GM23338 (cell line): ENCODE measurements around the gene NUMBL. TPM values are rescaled to one million over a fixed set of nuclear protein-coding genes. Genes with fewer than 3 reads are reported as not detected.

ENCODE experiments used
- ATAC-seq: fragments of 200-7000 bp; cut with Tn5 transposase; 3 replicates; pipeline ENCODE4 v1.9.1; 2020
- DNase-seq: peaks from one replicate; pipeline ENCODE4 v3.0.0-alpha.2; 2015; ENCODE audit warnings: low spot score
- H2AFZ ChIP-seq: fragments of 200-600 bp; sonication (generic); 2 replicates; pipeline ENCODE4 v1.8.0; 2016; ENCODE audit warnings: antibody characterized with exemption, mild to moderate bottlenecking, moderate library complexity
- H3F3A ChIP-seq: fragments of 200-600 bp; sonication (generic); replicated peaks from 2 replicates; pipeline ENCODE4 v1.8.0; 2017; ENCODE audit warnings: antibody characterized with exemption, mixed run types, low read depth
- H3K27ac ChIP-seq: fragments of 200-600 bp; sonication (generic); 2 replicates; pipeline ENCODE4 v1.6.1; 2016; ENCODE audit warnings: low read depth
- H3K27me3 ChIP-seq: fragments of 200-600 bp; sonication (generic); 2 replicates; pipeline ENCODE4 v1.8.0; 2016; ENCODE audit warnings: mild to moderate bottlenecking, mixed run types, moderate library complexity; ENCODE audit not compliant: insufficient read depth
- H3K36me3 ChIP-seq: fragments of 200-600 bp; sonication (generic); 2 replicates; pipeline ENCODE4 v1.8.0; 2016; ENCODE audit warnings: mild to moderate bottlenecking; ENCODE audit not compliant: insufficient read depth
- H3K4me1 ChIP-seq: fragments of 200-600 bp; sonication (generic); 2 replicates; pipeline ENCODE4 v1.8.0; 2016; ENCODE audit warnings: mild to moderate bottlenecking, moderate library complexity; ENCODE audit not compliant: insufficient read depth
- H3K4me2 ChIP-seq: fragments of 200-600 bp; sonication (generic); 2 replicates; pipeline ENCODE4 v1.7.1; 2017; ENCODE audit warnings: mixed run types
- H3K4me3 ChIP-seq: fragments of 200-600 bp; sonication (generic); 2 replicates; pipeline ENCODE4 v1.6.1; 2016; ENCODE audit warnings: mixed run types
- H3K79me2 ChIP-seq: fragments of 200-600 bp; sonication (generic); replicated peaks from 2 replicates; pipeline ENCODE4 v1.8.0; 2017; ENCODE audit warnings: mild to moderate bottlenecking; ENCODE audit not compliant: insufficient read depth
- H3K9me2 ChIP-seq: fragments of 200-600 bp; sonication (generic); 2 replicates; pipeline ENCODE4 v1.8.0; 2017; ENCODE audit not compliant: insufficient read depth
- H4K20me1 ChIP-seq: fragments of 200-600 bp; sonication (generic); replicated peaks from 2 replicates; pipeline ENCODE4 v1.8.0; 2017; ENCODE audit warnings: mild to moderate bottlenecking; ENCODE audit not compliant: insufficient read depth
- H3K27ac Mint-ChIP-seq: 2 replicates; pipeline ENCODE4 v1.8.0; 2020; ENCODE audit warnings: inconsistent platforms, mild to moderate bottlenecking, moderate library complexity, mixed read lengths
- H3K27me3 Mint-ChIP-seq: 3 replicates; pipeline ENCODE4 v1.8.0; 2022; ENCODE audit warnings: low read depth, mild to moderate bottlenecking, moderate library complexity, mixed read lengths, inconsistent platforms; ENCODE audit not compliant: insufficient read depth, poor library complexity
- H3K36me3 Mint-ChIP-seq: 3 replicates; pipeline ENCODE4 v1.8.0; 2021; ENCODE audit warnings: low read depth, mild to moderate bottlenecking, inconsistent platforms, moderate library complexity, mixed read lengths
- H3K4me1 Mint-ChIP-seq: 3 replicates; pipeline ENCODE4 v1.8.0; 2020; ENCODE audit warnings: mild to moderate bottlenecking, inconsistent platforms, mixed read lengths
- H3K4me3 Mint-ChIP-seq: 3 replicates; pipeline ENCODE4 v1.8.0; 2021; ENCODE audit warnings: moderate library complexity, mild to moderate bottlenecking, inconsistent platforms, mixed read lengths
- H3K9me3 Mint-ChIP-seq: 3 replicates; pipeline ENCODE4 v1.8.0; 2020; ENCODE audit warnings: moderate library complexity, mild to moderate bottlenecking, inconsistent platforms, mixed read lengths
- CREB1 ChIP-seq: fragments of 250-450 bp; sonication (Bioruptor Pico); IDR thresholded peaks from 2 replicates; pipeline ENCODE4 v1.5.0; 2020; ENCODE audit warnings: low read depth, mild to moderate bottlenecking, moderate library complexity
- CTCF ChIP-seq, 2 experiments: fragments of 200-600 bp in 1 of 2; sonication (generic) in 1 of 2; conservative IDR thresholded peaks; 2 replicates each; pipeline versions ENCODE4 v1.5.1 to v1.6.1; 2016 to 2017; ENCODE audit warnings: antibody characterized with exemption in 2 of 2, low read depth in 2 of 2, mild to moderate bottlenecking in 2 of 2, moderate library complexity in 1 of 2
- ETS1 ChIP-seq: IDR thresholded peaks from 2 replicates; pipeline ENCODE4 v1.6.1; 2016; ENCODE audit warnings: antibody characterized with exemption
- EZH2 ChIP-seq: fragments of 200-600 bp; sonication (generic); IDR thresholded peaks from one replicate; pipeline ENCODE4 v1.8.0; 2017; ENCODE audit warnings: antibody characterized with exemption, mild to moderate bottlenecking, low read depth; ENCODE audit not compliant: unreplicated experiment
- EZH2phosphoT487 ChIP-seq: fragments of 200-600 bp; sonication (generic); IDR thresholded peaks from one replicate; pipeline ENCODE4 v1.8.1; 2018; ENCODE audit warnings: antibody characterized with exemption; ENCODE audit not compliant: unreplicated experiment
- JUNB ChIP-seq: IDR thresholded peaks from one replicate; pipeline ENCODE4 v1.6.1; 2016; ENCODE audit warnings: antibody characterized with exemption; ENCODE audit not compliant: unreplicated experiment
- NANOG ChIP-seq: IDR thresholded peaks from 2 replicates; pipeline ENCODE4 v1.6.1; 2016; ENCODE audit warnings: antibody characterized with exemption, borderline replicate concordance
- POLR2AphosphoS5 ChIP-seq: IDR thresholded peaks from 2 replicates; pipeline ENCODE4 v1.6.1; 2016; ENCODE audit warnings: antibody characterized with exemption, low read depth
- REST ChIP-seq: IDR thresholded peaks from one replicate; pipeline ENCODE4 v1.6.1; 2018; ENCODE audit warnings: antibody characterized with exemption; ENCODE audit not compliant: unreplicated experiment
- STAT1 ChIP-seq: IDR thresholded peaks from one replicate; pipeline ENCODE4 v1.6.1; 2016; ENCODE audit warnings: antibody characterized with exemption; ENCODE audit not compliant: unreplicated experiment
- ZNF114 ChIP-seq: fragments of 250-450 bp; sonication (Bioruptor Pico); IDR thresholded peaks from 2 replicates; pipeline ENCODE4 v1.5.0; 2020; ENCODE audit warnings: mild to moderate bottlenecking, moderate library complexity
- ZNF331 ChIP-seq: fragments of 250-450 bp; sonication (Bioruptor Pico); IDR thresholded peaks from 2 replicates; pipeline ENCODE4 v1.5.0; 2020; ENCODE audit warnings: low read depth, mild to moderate bottlenecking, moderate library complexity
- polyA plus RNA-seq: library from polyadenylated mRNA; unstranded; fragments of >200 nt; fragmentation: Nextera tagmentation; extraction: Ambion mirVana; gene quantifications from 2 replicates; pipeline ENCODE4 v1.2.1, GENCODE V29; 2016
- total RNA-seq: library from RNA; depleted of rRNA; stranded (reverse); fragments of >200 nt; shearing (Covaris generic); gene quantifications from 2 replicates; pipeline ENCODE4 v1.2.3, GENCODE V29; 2014
- TF ChIP-seq, protein P1 (sequence below): fragments of 250-450 bp; sonication (Bioruptor Pico); IDR thresholded peaks from 2 replicates; pipeline ENCODE4 v1.5.0; 2020; ENCODE audit warnings: mild to moderate bottlenecking, moderate library complexity

NUMBL gene
- total and polyA plus RNA-seq, 2 experiments from 2014 or later: 8.5 to 28.5 TPM

DNA sequence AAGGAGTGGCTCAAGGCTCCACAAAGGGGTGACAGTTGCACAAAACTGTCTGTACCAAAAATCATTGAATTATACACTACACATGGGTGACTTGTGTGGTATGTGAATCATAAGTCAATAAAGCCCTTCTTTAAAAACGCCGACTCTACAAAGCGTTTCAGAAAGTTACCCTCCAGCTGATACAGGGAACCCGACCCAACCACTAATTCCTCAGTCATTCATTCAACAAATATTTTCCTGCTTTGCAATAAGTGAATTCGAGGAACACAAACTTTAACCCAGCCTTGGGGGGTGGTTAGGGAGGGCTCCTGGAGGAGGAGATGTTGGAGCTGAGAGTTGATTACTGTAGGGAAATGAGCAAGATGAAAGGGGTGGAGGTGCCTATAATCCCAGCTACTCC lies 57.2 kb downstream of the NUMBL start:
- Histone ChIP-seq H3K9me2 (no peaks in the 10 kb centered on the region), H3K27ac (no peak overlapping the region), H2AFZ (no peak overlapping the region), H3K27me3 (peaks cover 27% of the 10 kb centered on the region), H3K79me2 (no peaks in the 10 kb centered on the region), H4K20me1 (no peaks in the 10 kb centered on the region; the same call in 1 of the 2 replicates), H3K4me2 (no peak overlapping the region; the same call in 1 of the 2 replicates), H3F3A (0 out of 2 replicates have a peak, but pooled peaks cover 4% of the 10 kb centered on the region), H3K4me3 (no peak overlapping the region), H3K4me1 (peaks cover 31% of the 10 kb centered on the region), H3K36me3 (no peaks in the 10 kb centered on the region)
- Mint-ChIP-seq H3K36me3 (peaks cover 12% of the 10 kb centered on the region), H3K4me3 (no peak overlapping the region), H3K27ac (no peak overlapping the region), H3K4me1 (peaks cover 42% of the 10 kb centered on the region), H3K27me3 (peaks cover 39% of the 10 kb centered on the region), H3K9me3 (no peaks in the 10 kb centered on the region; the same call in 2 of the 3 replicates)
- ATAC-seq (no peak), DNase-seq (no peak)
- TF ChIP-seq NANOG (no peak), ETS1 (no peak), ZNF331 (CRISPR knock-in tag) (no peak), CTCF (conservative IDR thresholded peaks at IDR 0.05; ENCODE audit: low read depth in 2 of 2) (no peak), POLR2AphosphoS5 (no peak), REST (no peak), CREB1 (CRISPR knock-in tag) (no peak), JUNB (no peak), STAT1 (no peak), EZH2phosphoT487 (no peak), ZNF114 (CRISPR knock-in tag) (no peak), EZH2 (no peak)
- TF ChIP-seq, protein P1, sequence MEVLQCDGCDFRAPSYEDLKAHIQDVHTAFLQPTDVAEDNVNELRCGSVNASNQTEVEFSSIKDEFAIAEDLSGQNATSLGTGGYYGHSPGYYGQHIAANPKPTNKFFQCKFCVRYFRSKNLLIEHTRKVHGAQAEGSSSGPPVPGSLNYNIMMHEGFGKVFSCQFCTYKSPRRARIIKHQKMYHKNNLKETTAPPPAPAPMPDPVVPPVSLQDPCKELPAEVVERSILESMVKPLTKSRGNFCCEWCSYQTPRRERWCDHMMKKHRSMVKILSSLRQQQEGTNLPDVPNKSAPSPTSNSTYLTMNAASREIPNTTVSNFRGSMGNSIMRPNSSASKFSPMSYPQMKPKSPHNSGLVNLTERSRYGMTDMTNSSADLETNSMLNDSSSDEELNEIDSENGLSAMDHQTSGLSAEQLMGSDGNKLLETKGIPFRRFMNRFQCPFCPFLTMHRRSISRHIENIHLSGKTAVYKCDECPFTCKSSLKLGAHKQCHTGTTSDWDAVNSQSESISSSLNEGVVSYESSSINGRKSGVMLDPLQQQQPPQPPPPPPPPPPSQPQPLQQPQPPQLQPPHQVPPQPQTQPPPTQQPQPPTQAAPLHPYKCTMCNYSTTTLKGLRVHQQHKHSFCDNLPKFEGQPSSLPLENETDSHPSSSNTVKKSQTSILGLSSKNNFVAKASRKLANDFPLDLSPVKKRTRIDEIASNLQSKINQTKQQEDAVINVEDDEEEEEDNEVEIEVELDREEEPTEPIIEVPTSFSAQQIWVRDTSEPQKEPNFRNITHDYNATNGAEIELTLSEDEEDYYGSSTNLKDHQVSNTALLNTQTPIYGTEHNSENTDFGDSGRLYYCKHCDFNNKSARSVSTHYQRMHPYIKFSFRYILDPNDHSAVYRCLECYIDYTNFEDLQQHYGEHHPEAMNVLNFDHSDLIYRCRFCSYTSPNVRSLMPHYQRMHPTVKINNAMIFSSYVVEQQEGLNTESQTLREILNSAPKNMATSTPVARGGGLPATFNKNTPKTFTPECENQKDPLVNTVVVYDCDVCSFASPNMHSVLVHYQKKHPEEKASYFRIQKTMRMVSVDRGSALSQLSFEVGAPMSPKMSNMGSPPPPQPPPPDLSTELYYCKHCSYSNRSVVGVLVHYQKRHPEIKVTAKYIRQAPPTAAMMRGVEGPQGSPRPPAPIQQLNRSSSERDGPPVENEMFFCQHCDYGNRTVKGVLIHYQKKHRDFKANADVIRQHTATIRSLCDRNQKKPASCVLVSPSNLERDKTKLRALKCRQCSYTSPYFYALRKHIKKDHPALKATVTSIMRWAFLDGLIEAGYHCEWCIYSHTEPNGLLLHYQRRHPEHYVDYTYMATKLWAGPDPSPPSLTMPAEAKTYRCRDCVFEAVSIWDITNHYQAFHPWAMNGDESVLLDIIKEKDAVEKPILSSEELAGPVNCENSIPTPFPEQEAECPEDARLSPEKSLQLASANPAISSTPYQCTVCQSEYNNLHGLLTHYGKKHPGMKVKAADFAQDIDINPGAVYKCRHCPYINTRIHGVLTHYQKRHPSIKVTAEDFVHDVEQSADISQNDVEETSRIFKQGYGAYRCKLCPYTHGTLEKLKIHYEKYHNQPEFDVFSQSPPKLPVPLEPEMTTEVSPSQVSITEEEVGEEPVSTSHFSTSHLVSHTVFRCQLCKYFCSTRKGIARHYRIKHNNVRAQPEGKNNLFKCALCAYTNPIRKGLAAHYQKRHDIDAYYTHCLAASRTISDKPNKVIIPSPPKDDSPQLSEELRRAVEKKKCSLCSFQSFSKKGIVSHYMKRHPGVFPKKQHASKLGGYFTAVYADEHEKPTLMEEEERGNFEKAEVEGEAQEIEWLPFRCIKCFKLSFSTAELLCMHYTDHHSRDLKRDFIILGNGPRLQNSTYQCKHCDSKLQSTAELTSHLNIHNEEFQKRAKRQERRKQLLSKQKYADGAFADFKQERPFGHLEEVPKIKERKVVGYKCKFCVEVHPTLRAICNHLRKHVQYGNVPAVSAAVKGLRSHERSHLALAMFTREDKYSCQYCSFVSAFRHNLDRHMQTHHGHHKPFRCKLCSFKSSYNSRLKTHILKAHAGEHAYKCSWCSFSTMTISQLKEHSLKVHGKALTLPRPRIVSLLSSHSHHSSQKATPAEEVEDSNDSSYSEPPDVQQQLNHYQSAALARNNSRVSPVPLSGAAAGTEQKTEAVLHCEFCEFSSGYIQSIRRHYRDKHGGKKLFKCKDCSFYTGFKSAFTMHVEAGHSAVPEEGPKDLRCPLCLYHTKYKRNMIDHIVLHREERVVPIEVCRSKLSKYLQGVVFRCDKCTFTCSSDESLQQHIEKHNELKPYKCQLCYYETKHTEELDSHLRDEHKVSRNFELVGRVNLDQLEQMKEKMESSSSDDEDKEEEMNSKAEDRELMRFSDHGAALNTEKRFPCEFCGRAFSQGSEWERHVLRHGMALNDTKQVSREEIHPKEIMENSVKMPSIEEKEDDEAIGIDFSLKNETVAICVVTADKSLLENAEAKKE (CRISPR knock-in tag): no peak
